ENCODE measurements around the gene SLIT3. TPM values are rescaled to one million over a fixed set of nuclear protein-coding genes. Genes with fewer than 3 reads are reported as not detected.

The SLIT3 gene
- total RNA-seq, 1 donor from 2014 or later, result not detected

GRCh38 chr5:168882283-168882682 is 418.7 kb downstream of the SLIT3 start:
- no peak for DNase-seq

GRCh38 chr5:168881427-168882149 is 419.4 kb downstream of the SLIT3 start:
- no peak for DNase-seq

- no peak for DNase-seq
Measured at GRCh38 chr5:168879929-168880328, 421.0 kb downstream of the SLIT3 start.

- no peak for DNase-seq
Measured at GRCh38 chr5:168879331-168879730, 421.6 kb downstream of the SLIT3 start.

GRCh38 chr5:168878135-168878745 is 422.7 kb downstream of the SLIT3 start:
- no peak for DNase-seq

GRCh38 chr5:168877132-168877892 is 423.6 kb downstream of the SLIT3 start:
- no peak for DNase-seq

- no peak for DNase-seq
Measured at GRCh38 chr5:168876419-168876818, 424.5 kb downstream of the SLIT3 start.

GRCh38 chr5:168875832-168876231 is 425.1 kb downstream of the SLIT3 start:
- no peak for DNase-seq

GRCh38 chr5:168874713-168875380 is 426.1 kb downstream of the SLIT3 start:
- no peak for DNase-seq

GRCh38 chr5:168872246-168872645 is 428.7 kb downstream of the SLIT3 start:
- DNase-seq, result no peak

- no peak for DNase-seq
Measured at GRCh38 chr5:168870910-168871309, 430.0 kb downstream of the SLIT3 start.

GRCh38 chr5:168869615-168870227 is 431.2 kb downstream of the SLIT3 start:
- no peak for DNase-seq

GRCh38 chr5:168867241-168867640 is 433.7 kb downstream of the SLIT3 start:
- no peak for DNase-seq

GRCh38 chr5:168865968-168866367 is 435.0 kb downstream of the SLIT3 start:
- no peak for DNase-seq

- no peak for DNase-seq
Measured at GRCh38 chr5:168863021-168863420, 437.9 kb downstream of the SLIT3 start.

GRCh38 chr5:168860503-168860902 is 440.4 kb downstream of the SLIT3 start:
- no peak for DNase-seq

GRCh38 chr5:168860081-168860480 is 440.9 kb downstream of the SLIT3 start:
- no peak for DNase-seq

- DNase-seq, result no peak
Measured at GRCh38 chr5:168859471-168859870, 441.5 kb downstream of the SLIT3 start.

- no peak for DNase-seq
Measured at GRCh38 chr5:168858994-168859393, 441.9 kb downstream of the SLIT3 start.

GRCh38 chr5:168858371-168858770 is 442.6 kb downstream of the SLIT3 start:
- no peak for DNase-seq

- no peak for DNase-seq
Measured at GRCh38 chr5:168853972-168854371, 447.0 kb downstream of the SLIT3 start.

GRCh38 chr5:168852329-168852728 is 448.6 kb downstream of the SLIT3 start:
- DNase-seq, result no peak

- DNase-seq, result no peak
Measured at GRCh38 chr5:168851902-168852321, 449.0 kb downstream of the SLIT3 start.

Data from dermis blood vessel endothelial cell (primary cell).